Activated CD8-positive, alpha-beta memory T cell treated with anti-CD3 and anti-CD28 coated beads for 24 hours (primary cell): ENCODE measurements around the gene ANKRD33B.

Experiments
- DNase-seq: peaks from one replicate; pipeline ENCODE4 v3.0.0-alpha.2; 2020

The ANKRD33B gene

DNA sequence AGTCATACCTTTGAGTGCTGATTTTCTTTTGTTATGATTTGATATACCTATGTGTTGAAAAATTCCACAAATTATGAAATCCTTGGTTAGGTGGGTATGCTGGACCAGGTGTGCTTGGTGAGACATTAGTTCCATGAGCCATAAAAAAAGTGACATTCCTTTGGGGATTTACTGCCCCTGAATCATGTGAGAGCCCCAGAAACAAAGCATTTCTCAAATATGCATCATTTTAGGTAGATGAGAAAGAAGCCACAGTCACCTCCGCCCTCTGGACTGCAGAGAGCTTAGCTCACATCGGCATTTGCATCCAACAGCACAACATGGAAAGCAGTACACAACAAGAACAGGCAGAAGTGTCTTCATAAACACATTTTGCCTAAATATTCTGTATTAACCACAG lies 141.9 kb downstream of the ANKRD33B start:
- DNase-seq = no peak

DNA sequence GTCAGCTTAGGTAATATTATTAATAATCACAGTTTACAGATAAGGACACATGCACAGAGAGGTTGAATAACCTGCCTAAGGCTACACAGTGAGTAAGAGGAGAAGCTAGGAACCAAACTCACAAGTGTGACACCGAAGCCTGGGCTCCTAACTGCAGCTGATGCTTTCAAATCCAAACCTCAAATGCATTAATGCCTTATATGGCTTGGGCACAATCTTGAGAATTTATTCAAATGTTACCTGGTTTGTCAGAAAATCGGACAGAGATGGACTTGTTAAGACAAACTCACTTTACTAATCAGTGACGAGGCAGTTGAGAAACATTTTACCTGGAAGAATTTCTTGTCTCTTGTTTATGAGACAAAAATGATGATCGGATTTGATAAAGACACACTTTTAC lies 142.5 kb downstream of the ANKRD33B start:
- no peak for DNase-seq
